Ishikawa (cell line): ENCODE data around the gene ESRRA.

Experiments used
- CEBPB ChIP-seq: IDR thresholded peaks from 2 replicates; pipeline ENCODE4 v1.6.1; 2012
- CREB1 ChIP-seq: IDR thresholded peaks from 2 replicates; pipeline ENCODE4 v1.6.1; 2012; ENCODE audit warnings: low read depth
- EGR1 ChIP-seq: IDR thresholded peaks from 2 replicates; pipeline ENCODE4 v1.6.1; 2012
- EP300 ChIP-seq: IDR thresholded peaks from 2 replicates; pipeline ENCODE4 v1.6.1; 2012; ENCODE audit warnings: borderline replicate concordance
- FOXM1 ChIP-seq: IDR thresholded peaks from 2 replicates; pipeline ENCODE4 v1.6.1; 2012; ENCODE audit warnings: low read depth, borderline replicate concordance
- NFIC ChIP-seq: IDR thresholded peaks from 2 replicates; pipeline ENCODE4 v1.6.1; 2012
- RAD21 ChIP-seq: IDR thresholded peaks from 2 replicates; pipeline ENCODE4 v1.6.1; 2012; ENCODE audit warnings: low read depth
- TAF1 ChIP-seq: IDR thresholded peaks from 2 replicates; pipeline ENCODE4 v1.6.1; 2012; ENCODE audit warnings: low read depth, mild to moderate bottlenecking
- TCF12 ChIP-seq: IDR thresholded peaks from 2 replicates; pipeline ENCODE4 v1.6.1; 2012; ENCODE audit warnings: low read depth
- TEAD4 ChIP-seq: IDR thresholded peaks from 2 replicates; pipeline ENCODE4 v1.6.1; 2012
- YY1 ChIP-seq: IDR thresholded peaks from 2 replicates; pipeline ENCODE4 v1.6.1; 2012; ENCODE audit warnings: low read depth
- ZBTB7A ChIP-seq: IDR thresholded peaks from 2 replicates; pipeline ENCODE4 v1.6.1; 2012; ENCODE audit warnings: low read depth
- TF ChIP-seq, protein P1 (sequence below): IDR thresholded peaks from 2 replicates; pipeline ENCODE4 v1.6.1; 2012
- TF ChIP-seq, protein P2 (sequence below): IDR thresholded peaks from 2 replicates; pipeline ENCODE4 v1.6.1; 2012; ENCODE audit warnings: low read depth, mild to moderate bottlenecking
- TF ChIP-seq, protein P3 (sequence below): IDR thresholded peaks from 2 replicates; pipeline ENCODE4 v1.6.1; 2012

The ESRRA gene

DNA sequence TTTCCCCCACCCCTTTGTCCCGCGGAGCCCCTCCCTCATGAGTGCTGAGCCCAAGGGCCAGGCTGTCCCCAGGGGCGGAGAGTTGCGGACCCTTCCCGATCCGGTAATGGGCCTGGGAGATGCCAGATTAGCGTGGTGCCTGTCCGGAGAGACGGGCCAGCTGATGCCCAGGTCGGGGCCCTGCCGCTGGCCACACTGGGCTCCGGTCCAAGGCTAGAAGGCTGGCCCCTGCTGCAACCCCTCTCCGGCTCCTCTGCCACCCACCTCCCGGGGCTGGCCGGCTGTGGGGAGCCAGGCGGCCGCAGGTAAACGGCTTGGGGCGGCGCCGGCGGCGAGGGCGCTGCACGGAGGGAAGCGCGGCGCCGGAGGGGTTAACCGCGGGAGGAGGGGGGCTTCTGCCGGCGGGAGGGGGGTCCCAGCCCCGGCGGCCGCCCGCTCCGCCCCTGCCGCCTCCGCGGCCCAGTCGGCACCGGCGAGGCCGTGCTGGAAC lies 14.0 kb upstream of the ESRRA start, which contains the start of gene KCNK4:
KCNK4 (plus strand) TSS at position 41 of the 490 bp plus-strand sequence. CDS start 1,717 bp downstream, outside the sequence.
- TF ChIP-seq TEAD4 (no peak), TAF1 (no peak), NFIC (no peak), FOXM1 (no peak), CEBPB (no peak)
- TF ChIP-seq, protein P1, sequence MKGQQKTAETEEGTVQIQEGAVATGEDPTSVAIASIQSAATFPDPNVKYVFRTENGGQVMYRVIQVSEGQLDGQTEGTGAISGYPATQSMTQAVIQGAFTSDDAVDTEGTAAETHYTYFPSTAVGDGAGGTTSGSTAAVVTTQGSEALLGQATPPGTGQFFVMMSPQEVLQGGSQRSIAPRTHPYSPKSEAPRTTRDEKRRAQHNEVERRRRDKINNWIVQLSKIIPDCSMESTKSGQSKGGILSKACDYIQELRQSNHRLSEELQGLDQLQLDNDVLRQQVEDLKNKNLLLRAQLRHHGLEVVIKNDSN = no peak
- TF ChIP-seq, protein P2, sequence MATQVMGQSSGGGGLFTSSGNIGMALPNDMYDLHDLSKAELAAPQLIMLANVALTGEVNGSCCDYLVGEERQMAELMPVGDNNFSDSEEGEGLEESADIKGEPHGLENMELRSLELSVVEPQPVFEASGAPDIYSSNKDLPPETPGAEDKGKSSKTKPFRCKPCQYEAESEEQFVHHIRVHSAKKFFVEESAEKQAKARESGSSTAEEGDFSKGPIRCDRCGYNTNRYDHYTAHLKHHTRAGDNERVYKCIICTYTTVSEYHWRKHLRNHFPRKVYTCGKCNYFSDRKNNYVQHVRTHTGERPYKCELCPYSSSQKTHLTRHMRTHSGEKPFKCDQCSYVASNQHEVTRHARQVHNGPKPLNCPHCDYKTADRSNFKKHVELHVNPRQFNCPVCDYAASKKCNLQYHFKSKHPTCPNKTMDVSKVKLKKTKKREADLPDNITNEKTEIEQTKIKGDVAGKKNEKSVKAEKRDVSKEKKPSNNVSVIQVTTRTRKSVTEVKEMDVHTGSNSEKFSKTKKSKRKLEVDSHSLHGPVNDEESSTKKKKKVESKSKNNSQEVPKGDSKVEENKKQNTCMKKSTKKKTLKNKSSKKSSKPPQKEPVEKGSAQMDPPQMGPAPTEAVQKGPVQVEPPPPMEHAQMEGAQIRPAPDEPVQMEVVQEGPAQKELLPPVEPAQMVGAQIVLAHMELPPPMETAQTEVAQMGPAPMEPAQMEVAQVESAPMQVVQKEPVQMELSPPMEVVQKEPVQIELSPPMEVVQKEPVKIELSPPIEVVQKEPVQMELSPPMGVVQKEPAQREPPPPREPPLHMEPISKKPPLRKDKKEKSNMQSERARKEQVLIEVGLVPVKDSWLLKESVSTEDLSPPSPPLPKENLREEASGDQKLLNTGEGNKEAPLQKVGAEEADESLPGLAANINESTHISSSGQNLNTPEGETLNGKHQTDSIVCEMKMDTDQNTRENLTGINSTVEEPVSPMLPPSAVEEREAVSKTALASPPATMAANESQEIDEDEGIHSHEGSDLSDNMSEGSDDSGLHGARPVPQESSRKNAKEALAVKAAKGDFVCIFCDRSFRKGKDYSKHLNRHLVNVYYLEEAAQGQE = no peak

DNA sequence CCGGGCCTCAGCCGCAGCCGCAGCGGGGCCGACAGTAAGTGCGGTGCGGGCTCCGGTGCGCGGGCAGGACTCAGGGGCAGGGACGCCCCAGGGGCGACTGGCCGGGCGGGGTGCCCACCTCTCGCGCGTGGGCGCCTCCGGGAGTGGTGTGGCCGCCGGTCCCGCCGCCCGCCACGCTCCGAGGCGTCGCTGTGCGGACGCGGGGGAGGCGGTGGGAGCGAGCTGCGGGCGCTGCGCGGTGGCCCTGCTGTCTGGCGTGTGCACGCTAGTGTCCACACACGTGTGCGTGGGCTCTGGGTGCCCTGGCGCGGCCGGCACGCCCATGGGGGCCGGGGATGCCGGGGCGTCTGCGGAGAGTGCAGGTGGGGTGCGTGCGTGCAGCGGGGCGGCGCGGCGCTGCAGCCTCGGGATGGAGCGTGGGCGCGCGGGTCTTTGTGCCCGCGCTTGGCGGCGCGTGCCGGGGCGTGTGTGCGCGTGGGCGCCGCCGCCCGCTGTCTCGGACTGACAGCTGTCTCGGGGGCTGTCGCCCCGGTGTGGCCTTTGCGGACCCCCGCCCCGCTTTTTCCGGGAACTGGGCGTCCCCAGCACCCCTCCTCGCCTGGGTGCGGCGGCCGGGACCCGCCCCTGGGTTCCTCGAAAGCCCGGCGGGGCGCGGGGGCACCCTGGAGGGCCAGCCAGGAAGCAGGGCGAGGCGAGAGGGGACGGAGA lies 13.4 kb upstream of the ESRRA start:
- TF ChIP-seq, protein P1 = no peak
- TF ChIP-seq RAD21 (no peak), ZBTB7A (no peak), CEBPB (no peak), YY1 (no peak), NFIC (no peak), EP300 (no peak), EGR1 (no peak; the same call in 1 of the 2 replicates), FOXM1 (no peak), TEAD4 (no peak), TCF12 (no peak)
- TF ChIP-seq, protein P2 = no peak
- TF ChIP-seq, protein P3, sequence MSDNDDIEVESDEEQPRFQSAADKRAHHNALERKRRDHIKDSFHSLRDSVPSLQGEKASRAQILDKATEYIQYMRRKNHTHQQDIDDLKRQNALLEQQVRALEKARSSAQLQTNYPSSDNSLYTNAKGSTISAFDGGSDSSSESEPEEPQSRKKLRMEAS = no peak

DNA sequence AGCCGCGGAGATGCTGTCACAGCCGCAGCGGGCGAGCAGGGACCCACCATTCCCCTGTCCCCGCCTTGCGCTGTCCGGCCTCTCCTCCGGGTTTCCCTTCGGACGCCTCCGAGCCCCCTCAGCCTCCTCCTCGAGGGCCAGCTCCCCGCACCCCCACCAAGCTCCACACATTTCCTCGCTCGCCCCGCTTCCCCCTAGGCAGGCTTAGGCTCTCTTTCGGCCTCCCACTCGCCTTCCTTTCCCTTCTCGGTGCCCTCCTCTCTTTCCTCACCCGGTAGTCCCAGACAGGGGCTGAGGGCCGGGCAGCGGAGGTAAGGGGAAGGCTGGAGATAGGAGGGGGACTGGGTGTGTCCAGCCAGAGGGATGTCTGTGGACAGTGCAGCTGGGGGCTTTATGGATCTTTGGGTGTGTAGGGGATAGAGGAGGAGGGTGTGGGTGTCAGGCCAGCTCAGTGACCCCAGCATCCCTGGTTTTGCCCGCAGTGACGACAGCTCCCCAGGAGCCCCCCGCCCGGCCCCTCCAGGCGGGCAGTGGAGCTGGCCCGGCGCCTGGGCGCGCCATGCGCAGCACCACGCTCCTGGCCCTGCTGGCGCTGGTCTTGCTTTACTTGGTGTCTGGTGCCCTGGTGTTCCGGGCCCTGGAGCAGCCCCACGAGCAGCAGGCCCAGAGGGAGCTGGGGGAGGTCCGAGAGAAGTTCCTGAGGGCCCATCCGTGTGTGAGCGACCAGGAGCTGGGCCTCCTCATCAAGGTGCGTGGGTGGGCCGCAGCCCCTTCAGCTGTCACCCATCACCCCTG lies 12.7 kb upstream of the ESRRA start:
- no peak for TF ChIP-seq EP300
- no peak for TF ChIP-seq NFIC
- TF ChIP-seq YY1 = no peak
- TF ChIP-seq, protein P3 = no peak
- TF ChIP-seq TCF12 = no peak
- TF ChIP-seq TAF1 = no peak
- TF ChIP-seq RAD21 = no peak
- TF ChIP-seq EGR1 = no peak
- no peak for TF ChIP-seq FOXM1
- no peak for TF ChIP-seq CREB1
- TF ChIP-seq, protein P2 = no peak
- TF ChIP-seq, protein P1 = no peak
- TF ChIP-seq TEAD4 = no peak
- no peak for TF ChIP-seq ZBTB7A
